ENCODE data around the gene THAP5.

Gene THAP5

GRCh38 chr7:108515013-108515412 lies 54.5 kb downstream of the THAP5 start:
- H3K36me3 ChIP-seq (ENCODE audit: insufficient read depth, low read length), result peaks cover 43% of the 10 kb centered on the region
- no peaks in the 10 kb centered on the region for H3K27me3 ChIP-seq (ENCODE audit: insufficient read depth, low read length)
- peaks cover 12% of the 10 kb centered on the region for H3K9me3 ChIP-seq (ENCODE audit: low read length)
- H3K4me1 ChIP-seq (ENCODE audit: insufficient read depth, low read length), result no peaks in the 10 kb centered on the region
- no peak overlapping the region for H3K4me3 ChIP-seq (ENCODE audit: low read length)
- H2AFZ ChIP-seq (ENCODE audit: low read depth, low read length), result no peak overlapping the region
